ENCODE measurements around the gene RSAD1.

GRCh38 chr17:50520483-50520882 is 41.8 kb downstream of the RSAD1 start:
- TF ChIP-seq CTCF (IDR thresholded peaks at IDR 0.05), result no peak
- no peak for TF ChIP-seq POLR2AphosphoS5 (IDR thresholded peaks at IDR 0.05)

All from suprapubic skin (tissue), 3 donors.